Germinal center (tissue), 1 donor: Measurements from ENCODE around the gene GPR55.

Source experiments
- DNase-seq: peaks from one replicate; pipeline ENCODE4 v3.0.0; 2012; ENCODE audit warnings: mixed read lengths, low spot score

The GPR55 gene

GRCh38 chr2:230866756-230867523, 58.1 kb downstream of the GPR55 start:
- no peak for DNase-seq

GRCh38 chr2:230865766-230866755, 59.0 kb downstream of the GPR55 start:
- DNase-seq: no peak

- DNase-seq: no peak
Measured at GRCh38 chr2:230865307-230865765, 59.7 kb downstream of the GPR55 start.

- peak; percentile 73 for DNase-seq
Measured at GRCh38 chr2:230864605-230865306, 60.3 kb downstream of the GPR55 start, which contains the start of gene ITM2C. ITM2C (plus strand) TSS chr2:230864942; CDS start chr2:230865026, 84 bp downstream.

GRCh38 chr2:230864122-230864604, 60.9 kb downstream of the GPR55 start:
- DNase-seq: no peak

GRCh38 chr2:230863442-230864121, 61.5 kb downstream of the GPR55 start:
- DNase-seq: no peak

- no peak for DNase-seq
Measured at GRCh38 chr2:230863031-230863430, 62.0 kb downstream of the GPR55 start.

DNA sequence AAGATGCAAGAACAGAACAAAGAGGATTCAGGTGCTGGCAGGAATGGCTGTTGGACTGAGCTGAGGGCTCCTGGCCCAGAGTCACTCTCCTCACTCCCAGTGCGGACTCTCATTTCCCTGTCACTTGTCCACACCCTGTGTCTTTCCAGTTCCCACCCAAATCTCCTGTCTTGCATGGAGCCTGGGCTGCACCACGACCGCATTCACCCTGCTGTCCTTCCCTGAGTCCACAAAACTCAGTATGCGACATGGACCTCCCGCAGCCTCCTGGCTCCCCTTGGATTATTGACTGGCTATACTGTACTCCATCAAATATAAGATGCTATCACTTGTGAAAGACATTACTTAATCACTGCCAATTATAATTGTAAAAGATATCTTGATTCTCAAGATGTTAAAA, 62.8 kb downstream of the GPR55 start:
- DNase-seq: no peak

- no peak for DNase-seq
Measured at GRCh38 chr2:230861552-230862255, 63.3 kb downstream of the GPR55 start.
